Measurements from ENCODE around the gene EIF5A2. TPM values are rescaled to one million over a fixed set of nuclear protein-coding genes. Genes with fewer than 3 reads are reported as not detected.
A peak's percentile ranks its signal among the peaks of the same experiment; 100 is the strongest.
"Not testable (repeated sequence)": the region's sequence is repeated elsewhere in the genome, so short reads cannot be mapped to it uniquely, and the experiment has no call there.

EIF5A2 gene
- 13.2 and 14.3 TPM in 2 replicates for total RNA-seq
- 9.3 TPM for polyA plus RNA-seq (2012)

GRCh38 chr3:170908235-170909116 is at the start of gene EIF5A2:
Gene EIF5A2, minus strand, starts transcription at chr3:170908637. Its CDS starts 831 bp downstream, at chr3:170907806.
- peak; percentile 95 for DNase-seq (ENCODE audit: low read depth)

- no peak for DNase-seq (ENCODE audit: low read depth)
Observed at GRCh38 chr3:170956647-170957046, 48.2 kb upstream of the EIF5A2 start.

- DNase-seq (ENCODE audit: low read depth), result no peak
Observed at GRCh38 chr3:170953736-170954135, 45.3 kb upstream of the EIF5A2 start.

GRCh38 chr3:170953229-170953628 is 44.8 kb upstream of the EIF5A2 start:
- peak; percentile 72 for DNase-seq (ENCODE audit: low read depth)

GRCh38 chr3:170949211-170949610 is 40.8 kb upstream of the EIF5A2 start:
- no peak for DNase-seq (ENCODE audit: low read depth)

- DNase-seq (ENCODE audit: low read depth), result no peak
Observed at GRCh38 chr3:170947018-170947769, 38.8 kb upstream of the EIF5A2 start.

GRCh38 chr3:170942011-170942410 is 33.6 kb upstream of the EIF5A2 start:
- no peak for DNase-seq (ENCODE audit: low read depth)

- no peak for DNase-seq (ENCODE audit: low read depth)
Observed at GRCh38 chr3:170941551-170941950, 33.1 kb upstream of the EIF5A2 start.

- DNase-seq (ENCODE audit: low read depth), result not testable (repeated sequence)
Observed at GRCh38 chr3:170933039-170933438, 24.6 kb upstream of the EIF5A2 start.

- DNase-seq (ENCODE audit: low read depth), result not testable (repeated sequence)
Observed at GRCh38 chr3:170923553-170923952, 15.1 kb upstream of the EIF5A2 start.

- no peak for DNase-seq (ENCODE audit: low read depth)
Observed at GRCh38 chr3:170918715-170919114, 10.3 kb upstream of the EIF5A2 start.

GRCh38 chr3:170914690-170915089 is 6.3 kb upstream of the EIF5A2 start:
- DNase-seq (ENCODE audit: low read depth), result no peak

GRCh38 chr3:170914212-170914611 is 5.8 kb upstream of the EIF5A2 start:
- DNase-seq (ENCODE audit: low read depth), result no peak

- DNase-seq (ENCODE audit: low read depth), result no peak
Observed at GRCh38 chr3:170911051-170911450, 2.6 kb upstream of the EIF5A2 start.

GRCh38 chr3:170910542-170910941 is 2.1 kb upstream of the EIF5A2 start:
- DNase-seq (ENCODE audit: low read depth), result no peak

- DNase-seq (ENCODE audit: low read depth), result peak; percentile 13
Observed at GRCh38 chr3:170909129-170909903, 879 bp upstream of the EIF5A2 start.

GRCh38 chr3:170907637-170908234 is 701 bp downstream of the EIF5A2 start:
- peak; percentile 26 for DNase-seq (ENCODE audit: low read depth)

- no peak for DNase-seq (ENCODE audit: low read depth)
Observed at GRCh38 chr3:170905862-170906261, 2.6 kb downstream of the EIF5A2 start.

- no peak for DNase-seq (ENCODE audit: low read depth)
Observed at GRCh38 chr3:170903123-170903522, 5.3 kb downstream of the EIF5A2 start.

GRCh38 chr3:170899455-170899854 is 9.0 kb downstream of the EIF5A2 start:
- no peak for DNase-seq (ENCODE audit: low read depth)

GRCh38 chr3:170897978-170898377 is 10.5 kb downstream of the EIF5A2 start:
- DNase-seq (ENCODE audit: low read depth), result no peak

Data from myocyte (in vitro differentiated cells).